Measurements from ENCODE around the gene PTGFR.

GRCh38 chr1:78491451-78492071, 787 bp downstream of the PTGFR start:
- no peak for TF ChIP-seq POLR2A (IDR thresholded peaks at IDR 0.05)
- TF ChIP-seq CTCF (IDR thresholded peaks at IDR 0.05), result no peak

Measured in lower leg skin (tissue), 3 donors.